ENCODE results near the gene WFS1. TPM values are rescaled to one million over a fixed set of nuclear protein-coding genes. Genes with fewer than 3 reads are reported as not detected.

The WFS1 gene
- polyA plus RNA-seq, 1 donor, result 24.7 TPM

GRCh38 chr4:6279582-6280289 lies 10.1 kb downstream of the WFS1 start:
- no peak for DNase-seq

GRCh38 chr4:6280365-6280996 lies 10.8 kb downstream of the WFS1 start:
- DNase-seq, result no peak

- no peak for DNase-seq
These were observed 12.0 kb downstream of the WFS1 start for GRCh38 chr4:6281436-6282313.

- DNase-seq, result no peak
These were observed 12.7 kb downstream of the WFS1 start for GRCh38 chr4:6282314-6282771.

GRCh38 chr4:6283282-6283681 lies 13.6 kb downstream of the WFS1 start:
- no peak for DNase-seq

GRCh38 chr4:6287017-6287788 lies 17.6 kb downstream of the WFS1 start:
- DNase-seq, result no peak

- DNase-seq, result no peak
These were observed 18.7 kb downstream of the WFS1 start for GRCh38 chr4:6288342-6288741.

- DNase-seq, result no peak
These were observed 19.2 kb downstream of the WFS1 start for GRCh38 chr4:6288871-6289270.

- no peak for DNase-seq
These were observed 20.6 kb downstream of the WFS1 start for GRCh38 chr4:6290256-6290655.

GRCh38 chr4:6290769-6291547 lies 21.3 kb downstream of the WFS1 start:
- DNase-seq, result no peak

GRCh38 chr4:6291784-6292297 lies 22.2 kb downstream of the WFS1 start:
- no peak for DNase-seq

GRCh38 chr4:6292376-6293096 lies 22.9 kb downstream of the WFS1 start:
- DNase-seq, result no peak

- DNase-seq, result no peak
These were observed 23.4 kb downstream of the WFS1 start for GRCh38 chr4:6293097-6293445.

- no peak for DNase-seq
These were observed 24.0 kb downstream of the WFS1 start for GRCh38 chr4:6293661-6294060.

GRCh38 chr4:6294705-6295421 lies 25.2 kb downstream of the WFS1 start:
- DNase-seq, result no peak

- DNase-seq, result no peak
These were observed 25.8 kb downstream of the WFS1 start for GRCh38 chr4:6295495-6295894.

- DNase-seq, result no peak
These were observed 26.4 kb downstream of the WFS1 start for GRCh38 chr4:6296026-6296425.

GRCh38 chr4:6297266-6297815 lies 27.7 kb downstream of the WFS1 start:
- no peak for DNase-seq

- DNase-seq, result no peak
These were observed 28.4 kb downstream of the WFS1 start for GRCh38 chr4:6298035-6298434.

All from left kidney (tissue), 2 donors.